Glomerular visceral epithelial cell (primary cell): ENCODE data around the gene INVS.
"Not testable (repeated sequence)": the region's sequence is repeated elsewhere in the genome, so short reads cannot be mapped to it uniquely, and the experiment has no call there.

Experiments
- DNase-seq: peaks from one replicate; pipeline ENCODE4 v3.0.0-alpha.2; 2016; ENCODE audit errors: extremely low spot score

INVS gene

GRCh38 chr9:100083448-100084127 is 15.5 kb upstream of the INVS start:
- DNase-seq = no peak

GRCh38 chr9:100084128-100084453 is 15.0 kb upstream of the INVS start:
- no peak for DNase-seq

GRCh38 chr9:100084734-100085133 is 14.3 kb upstream of the INVS start:
- DNase-seq = no peak

GRCh38 chr9:100086097-100086635 is 12.9 kb upstream of the INVS start:
- DNase-seq = no peak

GRCh38 chr9:100087218-100087617 is 11.8 kb upstream of the INVS start:
- DNase-seq = peak; percentile 67

GRCh38 chr9:100088202-100088601 is 10.8 kb upstream of the INVS start:
- DNase-seq = no peak

GRCh38 chr9:100090880-100091279 is 8.2 kb upstream of the INVS start:
- no peak for DNase-seq

- no peak for DNase-seq
Measured at GRCh38 chr9:100091650-100092049, 7.4 kb upstream of the INVS start.

- DNase-seq = no peak
Measured at GRCh38 chr9:100092066-100092465, 7.0 kb upstream of the INVS start.

- DNase-seq = not testable (repeated sequence)
Measured at GRCh38 chr9:100094411-100094810, 4.6 kb upstream of the INVS start.

- DNase-seq = no peak
Measured at GRCh38 chr9:100096378-100096916, 2.6 kb upstream of the INVS start.

GRCh38 chr9:100098046-100098886 is 777 bp upstream of the INVS start:
- DNase-seq = peak; percentile 68

- DNase-seq = peak; percentile 45
Measured at GRCh38 chr9:100099722-100100042, 639 bp downstream of the INVS start.

- DNase-seq = no peak
Measured at GRCh38 chr9:100100146-100100667, 1.2 kb downstream of the INVS start.

GRCh38 chr9:100101608-100102007 is 2.6 kb downstream of the INVS start:
- DNase-seq = no peak

- DNase-seq = peak; percentile 39
Measured at GRCh38 chr9:100104314-100104713, 5.3 kb downstream of the INVS start.

GRCh38 chr9:100105861-100106260 is 6.8 kb downstream of the INVS start:
- DNase-seq = no peak

- no peak for DNase-seq
Measured at GRCh38 chr9:100106616-100107015, 7.6 kb downstream of the INVS start.

GRCh38 chr9:100108559-100108958 is 9.5 kb downstream of the INVS start:
- DNase-seq = peak; percentile 12

- DNase-seq = peak; percentile 93
Measured at GRCh38 chr9:100111235-100111634, 12.2 kb downstream of the INVS start.

GRCh38 chr9:100112677-100113336 is 13.8 kb downstream of the INVS start:
- no peak for DNase-seq

- DNase-seq = no peak
Measured at GRCh38 chr9:100117316-100117715, 18.3 kb downstream of the INVS start.
